ENCODE results near the gene PANK1. TPM values are rescaled to one million over a fixed set of nuclear protein-coding genes. Genes with fewer than 3 reads are reported as not detected.

Gene PANK1
- total RNA-seq, 1 experiment from 2014 or later: 33.2 TPM

DNA sequence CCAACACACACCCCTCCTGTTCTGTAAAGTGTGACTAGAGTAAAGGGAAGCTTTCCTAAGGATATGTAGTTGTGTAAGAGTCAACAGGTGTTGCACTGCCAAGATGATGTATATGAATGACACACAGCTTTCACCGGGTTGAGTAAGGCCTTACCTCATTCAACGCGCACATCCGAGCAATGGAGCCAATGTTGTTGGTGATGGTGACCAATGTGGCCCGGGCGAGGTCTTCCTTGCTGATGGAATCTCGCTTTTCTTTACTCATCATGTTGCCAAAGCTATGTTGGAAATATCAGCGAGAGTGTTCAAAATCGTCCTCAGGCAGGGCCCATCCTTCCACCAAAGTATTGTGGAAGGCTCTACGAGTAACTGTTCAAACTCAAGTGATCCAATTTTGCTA is 52.0 kb downstream of the PANK1 start:
- no peaks in the 10 kb centered on the region for H4K20me1 ChIP-seq (ENCODE audit: control insufficient read depth, insufficient read depth, insufficient read length)
- no peak overlapping the region for H2BK20ac ChIP-seq (ENCODE audit: low read depth, low read length, poor library complexity, severe bottlenecking)
- no peak overlapping the region for H3K27ac Mint-ChIP-seq
- H3K4ac ChIP-seq (ENCODE audit: low read depth, low read length): no peak overlapping the region
- no peak overlapping the region for H2BK5ac ChIP-seq (ENCODE audit: insufficient read length, low read length)
- H2AK5ac ChIP-seq (ENCODE audit: insufficient read length, low read length): no peak overlapping the region
- no peaks in the 10 kb centered on the region for H3K4me1 ChIP-seq (ENCODE audit: insufficient read depth, low read length)
- H4K8ac ChIP-seq (replicated peaks; ENCODE audit: insufficient read length, low read depth, low read length): no peak overlapping the region
- no peak overlapping the region for H3K4me2 ChIP-seq (ENCODE audit: insufficient read depth, insufficient read length, low read length)
- no peak overlapping the region for H3K23ac ChIP-seq (ENCODE audit: insufficient read length, low read depth, low read length)
- no peaks in the 10 kb centered on the region for H3K23me2 ChIP-seq (ENCODE audit: insufficient read length, low read depth, low read length, poor library complexity, severe bottlenecking)
- peaks cover 13 to 57% (median 36%) of the 10 kb centered on the region in 3 experiments; a peak in 5 of 7 replicates for H3K36me3 Mint-ChIP-seq (ENCODE audit: insufficient read depth in 1 of 3, low read depth in 3 of 3)
- no peak overlapping the region for H3K27ac ChIP-seq (ENCODE audit: insufficient read length, low read depth, low read length)
- no CpG with 5 or more reads among the region's 10 CpGs for WGBS (ENCODE audit: extremely low coverage, insufficient read length, low lambda C conversion rate)
- H3K9me3 ChIP-seq (ENCODE audit: control insufficient read depth, low read depth, low read length): no peaks in the 10 kb centered on the region
- H3K9me3 Mint-ChIP-seq: no peaks in the 10 kb centered on the region
- no peak overlapping the region for H4K91ac ChIP-seq (ENCODE audit: insufficient read length, low read depth, low read length)
- no peak overlapping the region for H3K18ac ChIP-seq (ENCODE audit: insufficient read length, low read depth, low read length)
- no peak overlapping the region for H2AFZ ChIP-seq (ENCODE audit: low read length)
- no peaks in the 10 kb centered on the region for H3K4me1 Mint-ChIP-seq
- no peak overlapping the region for H3K14ac ChIP-seq (ENCODE audit: insufficient read depth, low read length)
- H2BK12ac ChIP-seq (ENCODE audit: insufficient read length, low read depth, low read length): no peak overlapping the region
- no peak overlapping the region for H2BK15ac ChIP-seq (ENCODE audit: low read depth, low read length)
- H3K27me3 ChIP-seq (ENCODE audit: insufficient read depth, low read length): no peaks in the 10 kb centered on the region
- H3K4me3 Mint-ChIP-seq: no peak overlapping the region
- DNase-seq: no peak
- no peaks in the 10 kb centered on the region for H3K79me2 ChIP-seq (ENCODE audit: insufficient read depth, low read length)
- H3T11ph ChIP-seq (ENCODE audit: low read length): no peak overlapping the region
- no peak overlapping the region for H2BK120ac ChIP-seq (ENCODE audit: low read depth, low read length, poor library complexity, severe bottlenecking)
- H3K27me3 Mint-ChIP-seq (ENCODE audit: low read depth): no peaks in the 10 kb centered on the region
- H3K79me1 ChIP-seq (ENCODE audit: insufficient read depth, low read depth, low read length, poor library complexity, severe bottlenecking): no peaks in the 10 kb centered on the region
- no peak overlapping the region for H4K5ac ChIP-seq (ENCODE audit: insufficient read length, low read depth, low read length)
- TF ChIP-seq, protein P1, sequence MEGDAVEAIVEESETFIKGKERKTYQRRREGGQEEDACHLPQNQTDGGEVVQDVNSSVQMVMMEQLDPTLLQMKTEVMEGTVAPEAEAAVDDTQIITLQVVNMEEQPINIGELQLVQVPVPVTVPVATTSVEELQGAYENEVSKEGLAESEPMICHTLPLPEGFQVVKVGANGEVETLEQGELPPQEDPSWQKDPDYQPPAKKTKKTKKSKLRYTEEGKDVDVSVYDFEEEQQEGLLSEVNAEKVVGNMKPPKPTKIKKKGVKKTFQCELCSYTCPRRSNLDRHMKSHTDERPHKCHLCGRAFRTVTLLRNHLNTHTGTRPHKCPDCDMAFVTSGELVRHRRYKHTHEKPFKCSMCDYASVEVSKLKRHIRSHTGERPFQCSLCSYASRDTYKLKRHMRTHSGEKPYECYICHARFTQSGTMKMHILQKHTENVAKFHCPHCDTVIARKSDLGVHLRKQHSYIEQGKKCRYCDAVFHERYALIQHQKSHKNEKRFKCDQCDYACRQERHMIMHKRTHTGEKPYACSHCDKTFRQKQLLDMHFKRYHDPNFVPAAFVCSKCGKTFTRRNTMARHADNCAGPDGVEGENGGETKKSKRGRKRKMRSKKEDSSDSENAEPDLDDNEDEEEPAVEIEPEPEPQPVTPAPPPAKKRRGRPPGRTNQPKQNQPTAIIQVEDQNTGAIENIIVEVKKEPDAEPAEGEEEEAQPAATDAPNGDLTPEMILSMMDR (conservative IDR thresholded peaks at IDR 0.05): no peak
- H3K56ac ChIP-seq (ENCODE audit: insufficient read length, low read depth, low read length): no peak overlapping the region
- no peak overlapping the region for H3K9ac ChIP-seq (ENCODE audit: extremely low read depth, insufficient read length, low read length)

All from H9 (cell line).